GM23248 (cell line): ENCODE results near the gene PHRF1. TPM values are rescaled to one million over a fixed set of nuclear protein-coding genes. Genes with fewer than 3 reads are reported as not detected.

ENCODE experiments used
- DNase-seq: peaks from one replicate; pipeline ENCODE4 v3.0.0-alpha.2; 2015
- H2AFZ ChIP-seq: fragments of 200-600 bp; sonication (generic); 2 replicates; pipeline ENCODE4 v1.6.1; 2016; ENCODE audit warnings: antibody characterized with exemption
- H3F3A ChIP-seq: fragments of 200-600 bp; sonication (generic); 2 replicates; pipeline ENCODE4 v1.6.1; 2016; ENCODE audit warnings: mild to moderate bottlenecking, antibody characterized with exemption, mixed run types; ENCODE audit not compliant: insufficient read depth
- H3K27ac ChIP-seq: fragments of 200-600 bp; sonication (generic); 2 replicates; pipeline ENCODE4 v1.5.1; 2016; ENCODE audit warnings: mild to moderate bottlenecking
- H3K27me3 ChIP-seq: fragments of 200-600 bp; sonication (generic); replicated peaks from 2 replicates; pipeline ENCODE4 v1.6.1; 2016; ENCODE audit warnings: mild to moderate bottlenecking; ENCODE audit not compliant: insufficient read depth
- H3K36me3 ChIP-seq: fragments of 200-600 bp; sonication (generic); 2 replicates; pipeline ENCODE4 v1.6.1; 2016; ENCODE audit warnings: low read depth, mild to moderate bottlenecking
- H3K4me1 ChIP-seq: fragments of 200-600 bp; sonication (generic); 2 replicates; pipeline ENCODE4 v1.6.1; 2016; ENCODE audit warnings: mild to moderate bottlenecking; ENCODE audit not compliant: insufficient read depth
- H3K4me2 ChIP-seq: fragments of 200-600 bp; sonication (generic); one replicate; pipeline ENCODE4 v1.6.1; 2016; ENCODE audit warnings: mild to moderate bottlenecking; ENCODE audit not compliant: unreplicated experiment
- H3K4me3 ChIP-seq: fragments of 200-600 bp; sonication (generic); 2 replicates; pipeline ENCODE4 v1.5.1; 2016; ENCODE audit warnings: mild to moderate bottlenecking
- H3K79me2 ChIP-seq: fragments of 200-600 bp; sonication (generic); 2 replicates; pipeline ENCODE4 v1.6.1; 2016; ENCODE audit warnings: mild to moderate bottlenecking; ENCODE audit not compliant: insufficient read depth
- H3K9ac ChIP-seq: fragments of 200-600 bp; sonication (generic); 2 replicates; pipeline ENCODE4 v1.6.1; 2016; ENCODE audit warnings: mild to moderate bottlenecking
- H3K9me2 ChIP-seq: fragments of 200-600 bp; sonication (generic); 2 replicates; pipeline ENCODE4 v1.6.1; 2016; ENCODE audit warnings: mixed run types, mild to moderate bottlenecking, moderate library complexity; ENCODE audit not compliant: insufficient read depth
- H3K9me3 ChIP-seq: fragments of 200-600 bp; sonication (generic); one replicate; pipeline ENCODE4 v1.6.1; 2017; ENCODE audit warnings: low read depth
- H4K20me1 ChIP-seq: fragments of 200-600 bp; sonication (generic); 2 replicates; pipeline ENCODE4 v1.6.0; 2016; ENCODE audit not compliant: insufficient read depth
- EZH2 ChIP-seq: fragments of 200-600 bp; sonication (generic); IDR thresholded peaks from 2 replicates; pipeline ENCODE4 v1.6.1; 2018; ENCODE audit warnings: antibody characterized with exemption, mild to moderate bottlenecking; ENCODE audit not compliant: insufficient read depth, poor library complexity, severe bottlenecking
- EZH2phosphoT487 ChIP-seq: fragments of 200-600 bp; sonication (generic); IDR thresholded peaks from 2 replicates; pipeline ENCODE4 v1.6.1; 2018; ENCODE audit warnings: antibody characterized with exemption, moderate library complexity, mild to moderate bottlenecking, low read depth; ENCODE audit not compliant: insufficient read depth
- WGBS, 2 experiments: methylation state at CpG; one replicate each; pipeline ENCODE4 v1.1.6; 2015 to 2017; ENCODE audit warnings: low lambda C conversion rate in 2 of 2, low coverage in 1 of 2; ENCODE audit errors: missing lambda C conversion rate in 2 of 2; 5-methylcytosine and 5-hydroxymethylcytosine counted together
- in situ Hi-C: fragments of 300-500 bp; cut with MboI; formaldehyde crosslinking; loops from 2 replicates; pipeline ENCODE4 v1.15.0; 2020
- polyA plus RNA-seq: library from polyadenylated mRNA; unstranded; fragments of >200 nt; fragmentation: Nextera tagmentation; extraction: Ambion mirVana; gene quantifications from 2 replicates; pipeline ENCODE4 v1.2.1, GENCODE V29; 2016
- total RNA-seq: library from RNA; depleted of rRNA; stranded (reverse); fragments of >200 nt; shearing (Covaris generic); gene quantifications from 2 replicates; pipeline ENCODE4 v1.2.3, GENCODE V29; 2014

PHRF1 gene
- total and polyA plus RNA-seq, 2 experiments from 2014 or later, result 10.9 to 27.7 TPM

- no peaks in the 10 kb centered on the region for H3K79me2 ChIP-seq
- H3K4me3 ChIP-seq, result no peak overlapping the region
- no peak overlapping the region for H3K27ac ChIP-seq
- no peak overlapping the region for H3K9ac ChIP-seq
- no peak overlapping the region for H3K4me2 ChIP-seq
- H3K27me3 ChIP-seq, result peaks cover 15% of the 10 kb centered on the region; the same call in 1 of the 2 replicates
- H3K36me3 ChIP-seq, result no peaks in the 10 kb centered on the region
- no peaks in the 10 kb centered on the region for H3K9me2 ChIP-seq
- WGBS, 2 experiments, result 34 to 56% methylated on average over 34 to 64 of the region's 69 CpGs
- no peak overlapping the region for H2AFZ ChIP-seq
- no peaks in the 10 kb centered on the region for H4K20me1 ChIP-seq
- peaks cover 7% of the 10 kb centered on the region for H3K4me1 ChIP-seq
- DNase-seq, result no peak
- TF ChIP-seq EZH2phosphoT487, result no peak
- no peak for TF ChIP-seq EZH2
- H3F3A ChIP-seq, result peaks cover 9% of the 10 kb centered on the region; the same call in 1 of the 2 replicates
- in situ Hi-C loops, result no loop called here
- no peaks in the 10 kb centered on the region for H3K9me3 ChIP-seq
These were observed 63.9 kb downstream of the PHRF1 start for GRCh38 chr11:640021-640706.

DNA sequence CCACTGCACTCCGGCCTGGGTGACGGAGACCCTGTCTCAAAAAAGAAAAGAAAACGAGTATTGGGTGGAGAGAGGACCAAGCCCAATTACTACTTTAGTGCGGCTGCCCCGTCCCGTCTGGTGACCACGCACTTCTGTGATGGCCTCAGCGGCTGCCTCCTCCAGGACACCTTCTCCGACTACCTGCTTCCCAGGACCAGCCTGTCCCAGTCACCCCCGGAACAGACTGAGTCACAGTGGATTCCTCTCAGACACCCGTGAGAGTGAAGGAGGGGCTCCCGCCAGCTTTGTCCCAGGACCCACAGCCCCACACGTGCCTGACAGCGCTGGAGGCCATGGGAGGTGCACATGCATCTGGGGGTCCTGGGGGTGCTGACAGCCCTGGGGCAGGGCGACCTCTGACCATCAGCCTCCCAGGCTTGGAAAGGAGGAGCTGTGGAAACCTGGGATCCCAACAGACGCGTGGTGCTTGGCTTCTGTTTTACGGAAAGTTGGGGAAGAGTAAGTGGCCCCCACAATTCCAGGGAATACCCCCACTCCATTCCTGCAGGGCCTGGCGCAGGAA lies 65.6 kb downstream of the PHRF1 start:
- Histone ChIP-seq H3K4me1 (peaks cover 7% of the 10 kb centered on the region), H3K9ac (no peak overlapping the region), H3K79me2 (no peaks in the 10 kb centered on the region), H3F3A (0 out of 2 replicates have a peak, but pooled peaks cover 4% of the 10 kb centered on the region), H3K4me2 (no peak overlapping the region), H3K27ac (no peak overlapping the region), H3K9me2 (no peaks in the 10 kb centered on the region), H2AFZ (no peak overlapping the region), H3K4me3 (no peak overlapping the region), H4K20me1 (no peaks in the 10 kb centered on the region), H3K27me3 (peaks cover 15% of the 10 kb centered on the region; the same call in 1 of the 2 replicates), H3K36me3 (no peaks in the 10 kb centered on the region), H3K9me3 (no peaks in the 10 kb centered on the region)
- no peak for DNase-seq
- in situ Hi-C loops, result no loop called here
- WGBS, 2 experiments, result 88 to 90% methylated on average over 19 of the region's 19 CpGs
- TF ChIP-seq EZH2phosphoT487, result no peak
- no peak for TF ChIP-seq EZH2

DNA sequence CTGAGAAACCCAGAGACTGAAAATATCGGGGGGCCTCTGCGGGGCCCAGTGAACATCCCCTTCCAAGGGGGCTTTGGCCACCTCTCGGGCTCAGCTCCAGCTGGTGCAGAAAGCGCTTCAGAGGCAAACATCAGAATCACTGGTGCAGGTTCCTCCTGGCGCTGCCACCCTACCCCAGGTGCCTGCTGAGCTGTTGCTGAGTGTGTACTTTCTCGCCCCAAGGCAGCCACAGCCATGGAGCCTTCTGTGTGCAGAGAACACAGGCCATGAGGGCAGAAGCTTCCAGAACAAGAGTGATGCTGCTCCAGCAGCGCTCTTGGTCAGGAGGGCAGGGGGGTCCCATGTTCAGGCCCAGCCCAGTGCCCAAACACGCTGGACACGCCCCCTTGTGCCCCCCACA lies 67.1 kb downstream of the PHRF1 start:
- in situ Hi-C loops, result no loop called here
- H3K4me2 ChIP-seq, result no peak overlapping the region
- no peak for DNase-seq
- no peaks in the 10 kb centered on the region for H3K9me2 ChIP-seq
- peaks cover 7% of the 10 kb centered on the region for H3K4me1 ChIP-seq
- H3K36me3 ChIP-seq, result no peaks in the 10 kb centered on the region
- no peaks in the 10 kb centered on the region for H3K79me2 ChIP-seq
- no peaks in the 10 kb centered on the region for H3K9me3 ChIP-seq
- H3K27me3 ChIP-seq, result peaks cover 5% of the 10 kb centered on the region; the same call in 1 of the 2 replicates
- no peak overlapping the region for H3K27ac ChIP-seq
- WGBS, 2 experiments, result 90 to 99% methylated on average over 9 of the region's 9 CpGs
- 0 out of 2 replicates have a peak, but pooled peaks cover 4% of the 10 kb centered on the region for H3F3A ChIP-seq
- TF ChIP-seq EZH2 (no peak), EZH2phosphoT487 (no peak)
- no peak overlapping the region for H3K4me3 ChIP-seq
- no peak overlapping the region for H2AFZ ChIP-seq
- H3K9ac ChIP-seq, result no peak overlapping the region
- H4K20me1 ChIP-seq, result no peaks in the 10 kb centered on the region

DNA sequence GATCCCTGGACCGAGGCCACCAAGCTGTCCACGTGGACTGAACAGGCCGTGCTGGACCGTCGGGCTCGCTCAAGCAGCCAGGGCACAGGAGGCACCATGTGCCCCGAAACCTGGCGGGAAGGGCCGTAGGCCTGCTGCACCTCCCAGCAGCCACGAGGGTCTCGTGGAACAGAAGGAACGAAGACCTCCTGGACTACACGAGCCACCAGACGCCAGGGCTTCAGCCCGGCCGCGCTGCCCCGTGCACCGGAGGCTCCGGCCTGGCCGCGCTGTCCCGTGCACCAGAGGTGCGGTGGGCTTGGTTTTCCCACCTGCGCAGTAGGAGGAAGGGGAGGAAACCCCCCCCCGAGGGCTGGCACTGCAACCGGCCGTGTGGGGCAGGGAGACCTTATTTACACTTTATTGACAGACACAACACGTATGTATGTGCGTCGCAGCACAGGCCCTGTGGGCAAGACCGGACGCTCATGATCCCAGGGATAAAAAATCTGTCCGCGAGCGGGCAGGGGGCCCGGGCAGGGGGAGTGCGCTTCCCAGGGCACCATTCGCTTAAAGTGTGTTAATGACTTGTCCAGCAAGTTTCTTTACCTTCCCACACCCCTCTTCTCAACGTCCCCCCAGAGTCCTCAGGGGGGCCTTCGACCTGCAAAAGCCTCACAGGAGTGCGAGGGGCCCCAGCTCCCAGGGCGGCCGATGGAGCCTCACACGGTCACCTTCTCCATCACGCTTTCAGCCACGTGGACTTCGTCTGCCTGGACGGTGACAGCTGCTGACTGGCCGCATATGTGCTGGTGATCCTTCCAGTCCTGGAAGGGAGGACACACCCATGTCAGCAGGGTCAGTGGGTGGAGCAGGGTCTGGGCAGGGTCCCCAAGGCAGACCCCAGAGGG lies 67.8 kb downstream of the PHRF1 start:
- no peak for DNase-seq
- Histone ChIP-seq H3K27ac (no peak overlapping the region), H3K27me3 (no peaks in the 10 kb centered on the region; the same call in 1 of the 2 replicates), H2AFZ (no peak overlapping the region), H3K9me2 (no peaks in the 10 kb centered on the region), H3K79me2 (no peaks in the 10 kb centered on the region), H3K36me3 (0 out of 2 replicates have a peak, but pooled peaks cover 5% of the 10 kb centered on the region), H3K4me1 (peaks cover under 1% of the 10 kb centered on the region; the same call in 1 of the 2 replicates), H4K20me1 (no peaks in the 10 kb centered on the region), H3K4me2 (no peak overlapping the region), H3F3A (peaks cover 6% of the 10 kb centered on the region; the same call in 1 of the 2 replicates), H3K9ac (no peak overlapping the region), H3K9me3 (no peaks in the 10 kb centered on the region), H3K4me3 (no peak overlapping the region)
- in situ Hi-C loops, result no loop called here
- 87 to 88% methylated on average over 42 to 45 of the region's 50 CpGs for WGBS, 2 experiments
- TF ChIP-seq EZH2phosphoT487 (no peak), EZH2 (no peak)
